Peyer's patch (tissue), 4 donors: ENCODE data around the gene ZMIZ1. TPM values are rescaled to one million over a fixed set of nuclear protein-coding genes. Genes with fewer than 3 reads are reported as not detected.

Experiments
- DNase-seq, 3 donors: peaks; one replicate each; pipeline ENCODE4 v3.0.0-alpha.2; 2017 to 2019
- H3K27ac ChIP-seq, 4 donors: fragments of 200-600 bp; sonication (generic); one replicate each; pipeline ENCODE4 v1.5.1; 2016 to 2019
- H3K27me3 ChIP-seq, 2 donors: fragments of 200-600 bp; sonication (generic); one replicate each; pipeline ENCODE4 v1.5.1; 2019
- H3K36me3 ChIP-seq, 3 donors: fragments of 200-600 bp; sonication (generic); one replicate each; pipeline ENCODE4 v1.5.1; 2016 to 2019
- H3K4me1 ChIP-seq, 4 donors: fragments of 200-600 bp; sonication (generic); one replicate each; pipeline ENCODE4 v1.5.1; 2016 to 2019
- H3K4me3 ChIP-seq, 4 donors: fragments of 200-600 bp; sonication (generic); 1 replicate in 3 of 4; 2 replicates in 1 of 4; pipeline ENCODE4 v1.5.1; 2016 to 2019; ENCODE audit warnings: mild to moderate bottlenecking in 1 of 4
- H3K9me3 ChIP-seq, 4 donors: fragments of 200-600 bp; sonication (generic); one replicate each; pipeline ENCODE4 v1.5.1; 2016 to 2019; ENCODE audit warnings: mild to moderate bottlenecking in 1 of 4
- POLR2A ChIP-seq, 2 donors: fragments of 450-650 bp; IDR thresholded peaks; one replicate each; pipeline ENCODE4 v1.5.1; 2017; ENCODE audit warnings: antibody characterized with exemption in 2 of 2, mild to moderate bottlenecking in 2 of 2, moderate library complexity in 2 of 2
- total RNA-seq, 4 donors: library from RNA; depleted of rRNA; stranded (reverse); fragments of >200 nt; gene quantifications; one replicate each; pipeline ENCODE4 v1.1.0, GENCODE V29; 2016
- TF ChIP-seq, protein P1 (sequence below), 6 experiments: fragments of 450-650 bp in 4 of 6; fragments of 200-600 bp in 2 of 6; sonication (generic) in 1 of 6; IDR thresholded peaks; one replicate each; pipeline ENCODE4 v1.5.1; 2017 to 2019; ENCODE audit warnings: antibody characterized with exemption in 6 of 6, mild to moderate bottlenecking in 3 of 6, moderate library complexity in 1 of 6

ZMIZ1 gene
- total RNA-seq, 4 donors from 2014 or later: 40.4 to 86.7 (median 73.2) TPM

DNA sequence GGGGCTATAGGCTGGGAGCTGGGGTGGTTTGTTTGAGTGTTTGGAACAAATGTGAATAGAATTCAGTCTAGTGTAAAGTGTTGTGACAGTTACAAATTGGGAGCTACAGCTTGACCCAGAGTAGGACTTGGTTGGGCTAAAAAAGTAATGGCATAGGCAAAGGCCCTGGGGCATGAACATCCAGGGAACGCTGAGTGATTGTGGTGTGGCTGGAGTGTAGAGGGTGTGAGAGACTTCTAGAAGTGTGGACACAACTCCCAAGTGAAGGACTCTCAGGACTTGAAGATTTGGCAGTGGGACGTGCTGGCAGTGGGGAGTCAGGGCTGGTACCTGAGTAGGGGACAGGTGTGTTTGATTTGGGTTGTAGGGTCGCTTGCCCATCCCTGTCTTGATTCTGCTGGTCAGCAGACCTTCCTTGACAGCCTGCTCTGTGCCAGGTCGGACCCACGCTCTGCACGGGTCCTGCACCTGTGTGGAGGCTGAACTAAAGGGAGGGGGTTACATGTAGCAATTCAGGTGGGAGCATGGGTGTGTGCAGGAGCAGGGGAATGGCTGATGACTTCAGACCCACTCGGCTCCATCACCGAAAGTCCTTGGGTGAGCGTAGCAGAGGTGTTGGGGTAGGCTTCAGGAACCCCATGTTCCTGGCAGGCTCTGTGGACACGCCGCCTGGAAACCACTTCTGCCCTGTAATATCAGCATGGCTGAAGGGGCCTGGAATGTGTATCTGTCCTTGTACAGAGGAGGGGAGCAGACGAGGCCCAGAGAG lies 43.3 kb downstream of the ZMIZ1 start:
- no peaks in the 10 kb centered on the region for H3K9me3 ChIP-seq
- no peak overlapping the region for H3K4me3 ChIP-seq
- no peak for DNase-seq
- H3K27me3 ChIP-seq: no peaks in the 10 kb centered on the region
- H3K4me1 ChIP-seq: peaks cover 0 to 64% (median 0%) of the 10 kb centered on the region in 4 donors
- H3K36me3 ChIP-seq: peaks cover 0 to 8% (median 0%) of the 10 kb centered on the region in 3 donors
- peak overlapping the region in 2 of 4 donors; percentile 26 to 67 for H3K27ac ChIP-seq
- TF ChIP-seq, protein P1, sequence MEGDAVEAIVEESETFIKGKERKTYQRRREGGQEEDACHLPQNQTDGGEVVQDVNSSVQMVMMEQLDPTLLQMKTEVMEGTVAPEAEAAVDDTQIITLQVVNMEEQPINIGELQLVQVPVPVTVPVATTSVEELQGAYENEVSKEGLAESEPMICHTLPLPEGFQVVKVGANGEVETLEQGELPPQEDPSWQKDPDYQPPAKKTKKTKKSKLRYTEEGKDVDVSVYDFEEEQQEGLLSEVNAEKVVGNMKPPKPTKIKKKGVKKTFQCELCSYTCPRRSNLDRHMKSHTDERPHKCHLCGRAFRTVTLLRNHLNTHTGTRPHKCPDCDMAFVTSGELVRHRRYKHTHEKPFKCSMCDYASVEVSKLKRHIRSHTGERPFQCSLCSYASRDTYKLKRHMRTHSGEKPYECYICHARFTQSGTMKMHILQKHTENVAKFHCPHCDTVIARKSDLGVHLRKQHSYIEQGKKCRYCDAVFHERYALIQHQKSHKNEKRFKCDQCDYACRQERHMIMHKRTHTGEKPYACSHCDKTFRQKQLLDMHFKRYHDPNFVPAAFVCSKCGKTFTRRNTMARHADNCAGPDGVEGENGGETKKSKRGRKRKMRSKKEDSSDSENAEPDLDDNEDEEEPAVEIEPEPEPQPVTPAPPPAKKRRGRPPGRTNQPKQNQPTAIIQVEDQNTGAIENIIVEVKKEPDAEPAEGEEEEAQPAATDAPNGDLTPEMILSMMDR (IDR thresholded peaks at IDR 0.05): no peak
- TF ChIP-seq POLR2A (IDR thresholded peaks at IDR 0.05): no peak

GRCh38 chr10:79112881-79113431 lies 44.2 kb downstream of the ZMIZ1 start:
- Histone ChIP-seq H3K4me3 (no peak overlapping the region), H3K27ac (peak overlapping the region in 2 of 4 donors; percentile 26 to 67), H3K9me3 (no peaks in the 10 kb centered on the region), H3K36me3 (peaks cover 0 to 8% (median 0%) of the 10 kb centered on the region in 3 donors), H3K27me3 (no peaks in the 10 kb centered on the region), H3K4me1 (peaks cover 0 to 69% (median 0%) of the 10 kb centered on the region in 4 donors)
- no peak for DNase-seq
- TF ChIP-seq, protein P1 (IDR thresholded peaks at IDR 0.05): no peak
- no peak for TF ChIP-seq POLR2A (IDR thresholded peaks at IDR 0.05)

GRCh38 chr10:79113827-79114226 lies 45.1 kb downstream of the ZMIZ1 start:
- Histone ChIP-seq H3K4me3 (no peak overlapping the region), H3K4me1 (peaks cover 0 to 64% (median 0%) of the 10 kb centered on the region in 4 donors), H3K36me3 (peaks cover 0 to 13% (median 0%) of the 10 kb centered on the region in 3 donors), H3K27ac (peak overlapping the region in 2 of 4 donors; percentile 43 to 67), H3K27me3 (no peaks in the 10 kb centered on the region), H3K9me3 (no peaks in the 10 kb centered on the region)
- DNase-seq: no peak
- TF ChIP-seq, protein P1 (IDR thresholded peaks at IDR 0.05): no peak
- no peak for TF ChIP-seq POLR2A (IDR thresholded peaks at IDR 0.05)

GRCh38 chr10:79115302-79115701 lies 46.5 kb downstream of the ZMIZ1 start:
- H3K4me1 ChIP-seq: peaks cover 0 to 51% (median 0%) of the 10 kb centered on the region in 4 donors
- DNase-seq: no peak
- H3K27me3 ChIP-seq: no peaks in the 10 kb centered on the region
- H3K36me3 ChIP-seq: peaks cover 0 to 28% (median 0%) of the 10 kb centered on the region in 3 donors
- H3K27ac ChIP-seq: peak overlapping the region in 2 of 4 donors; percentile 9 to 18
- TF ChIP-seq POLR2A (IDR thresholded peaks at IDR 0.05): no peak
- TF ChIP-seq, protein P1 (IDR thresholded peaks at IDR 0.05): no peak
- no peaks in the 10 kb centered on the region for H3K9me3 ChIP-seq
- no peak overlapping the region for H3K4me3 ChIP-seq

DNA sequence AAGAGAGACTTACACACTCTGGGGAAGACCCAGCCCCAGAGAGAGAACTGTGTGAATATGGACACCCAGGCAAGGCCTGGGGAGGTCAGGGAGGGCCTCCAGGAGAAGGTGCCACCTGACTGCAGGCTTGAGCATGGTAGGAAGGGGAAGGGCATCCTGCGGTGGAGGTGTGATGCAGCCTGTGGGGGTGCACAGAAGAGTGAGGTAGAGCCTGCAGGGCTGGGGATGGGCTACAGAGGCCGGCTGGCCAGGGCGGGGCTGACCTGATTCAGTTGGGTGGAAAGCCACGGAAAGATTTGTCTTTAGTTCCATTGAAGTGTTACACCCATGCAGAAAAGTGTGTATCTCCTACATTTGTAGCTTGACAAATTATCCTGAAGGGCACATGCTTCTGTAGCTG lies 47.6 kb downstream of the ZMIZ1 start:
- TF ChIP-seq POLR2A (IDR thresholded peaks at IDR 0.05): no peak
- TF ChIP-seq, protein P1 (IDR thresholded peaks at IDR 0.05): no peak
- no peaks in the 10 kb centered on the region for H3K27me3 ChIP-seq
- H3K9me3 ChIP-seq: no peaks in the 10 kb centered on the region
- no peak for DNase-seq
- peaks cover 0 to 48% (median 0%) of the 10 kb centered on the region in 4 donors for H3K4me1 ChIP-seq
- no peak overlapping the region for H3K4me3 ChIP-seq
- peaks cover 0 to 30% (median 0%) of the 10 kb centered on the region in 3 donors for H3K36me3 ChIP-seq
- H3K27ac ChIP-seq: peak overlapping the region in 2 of 4 donors; percentile 18 to 30
